Measurements from ENCODE around the gene CCDC188. TPM values are rescaled to one million over a fixed set of nuclear protein-coding genes. Genes with fewer than 3 reads are reported as not detected.
A peak's percentile ranks its signal among the peaks of the same experiment; 100 is the strongest.

Gene CCDC188
- total and polyA plus RNA-seq, 10 of the 15 experiments (the other 5 are each of a cell fraction or from before 2014, with no cell fraction given), result not detected

DNA sequence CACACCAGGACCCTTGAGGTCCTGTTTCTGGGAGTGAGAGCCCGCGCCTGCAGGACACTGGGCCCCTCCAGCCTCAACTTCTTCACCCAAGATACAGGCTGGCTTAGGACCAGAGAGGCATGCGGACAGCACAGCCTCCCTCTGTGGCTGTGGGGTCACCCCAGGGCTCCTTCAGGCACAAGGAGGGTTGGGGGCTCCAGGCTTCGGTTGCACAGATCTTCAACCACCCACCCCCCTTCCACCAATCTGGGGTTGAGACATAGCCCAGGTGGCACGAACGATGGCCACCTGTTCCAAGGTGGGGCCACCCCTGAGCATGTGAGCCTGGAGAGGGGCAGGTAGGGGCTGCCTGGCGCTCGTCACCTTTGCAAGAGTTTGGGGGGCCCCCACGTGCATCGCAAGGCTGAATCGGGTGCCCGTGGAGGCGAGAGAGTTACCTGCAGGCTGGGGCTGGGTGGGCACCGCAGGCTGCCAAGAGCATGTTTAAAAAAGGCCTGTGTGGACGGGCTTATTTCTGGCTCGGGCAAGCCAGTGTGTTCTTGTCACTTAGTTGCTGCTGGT, 18.1 kb downstream of the CCDC188 start:
- TF ChIP-seq POU2F2 (IDR thresholded peaks at IDR 0.05; ENCODE audit: borderline replicate concordance, low read depth, low read length) (no peak), POLR2A (IDR thresholded peaks at IDR 0.05; ENCODE audit: low read depth, low read length) (no peak), BHLHE40 (IDR thresholded peaks at IDR 0.05; ENCODE audit: borderline replicate concordance in 1 of 2, low read depth in 2 of 2, low read length in 1 of 2) (no peak), SRF (IDR thresholded peaks at IDR 0.05; ENCODE audit: low read depth in 2 of 2, low read length in 2 of 2) (no peak)
- Histone ChIP-seq H2AFZ (ENCODE audit: control insufficient read depth, low read depth, low read length) (no peak overlapping the region), H3K9ac (ENCODE audit: control insufficient read depth, insufficient read depth, low read length) (peak overlapping the region; percentile 61), H3K4me1 (ENCODE audit: control insufficient read depth, insufficient read depth, low read length) (peaks cover 12% of the 10 kb centered on the region), H3K4me2 (ENCODE audit: control insufficient read depth, insufficient read depth) (peak overlapping the region; percentile 83), H3K27me3 (replicated peaks in 1 of 2; ENCODE audit: control insufficient read depth in 2 of 2, insufficient read depth in 2 of 2, low read length in 1 of 2) (no peaks in the 10 kb centered on the region), H3K9me3 (replicated peaks; ENCODE audit: control insufficient read depth, insufficient read depth, low read length) (no peaks in the 10 kb centered on the region), H3K79me2 (ENCODE audit: control insufficient read depth, insufficient read depth, low read length) (peaks cover 7% of the 10 kb centered on the region), H4K20me1 (ENCODE audit: control insufficient read depth, insufficient read depth) (no peaks in the 10 kb centered on the region), H3K36me3 (ENCODE audit: control insufficient read depth in 2 of 2, insufficient read depth in 2 of 2, low read length in 1 of 2) (peaks cover 2 to 5% of the 10 kb centered on the region in 2 experiments; a peak in 2 of 4 replicates), H3K4me3 (peak overlapping the region; percentile 74), H3K27ac (ENCODE audit: control insufficient read depth, insufficient read depth) (no peak overlapping the region)
- POLR2A ChIA-PET, result no interaction called here
- WGBS (ENCODE audit: insufficient coverage, insufficient replicate concordance, low lambda C conversion rate, missing lambda C conversion rate), result 82% methylated on average over 13 of the region's 16 CpGs
- no TSS peak for BruUV-seq (replicated peaks)
- intact Hi-C loops (cut with micrococcal nuclease; ENCODE audit: unreplicated experiment) (no loop called here), in situ Hi-C loops (cut with MboI) (no loop called here)
- DNase-seq (ENCODE audit: low read depth, low spot score) (no peak), ATAC-seq (no peak), FAIRE-seq (no peak)
- CTCF ChIA-PET, result no interaction called here
- SMC1A ChIA-PET (ENCODE audit: uncharacterized antibody, unreplicated experiment), result no interaction called here
- RAD21 ChIA-PET (ENCODE audit: unreplicated experiment), result no interaction called here

DNA sequence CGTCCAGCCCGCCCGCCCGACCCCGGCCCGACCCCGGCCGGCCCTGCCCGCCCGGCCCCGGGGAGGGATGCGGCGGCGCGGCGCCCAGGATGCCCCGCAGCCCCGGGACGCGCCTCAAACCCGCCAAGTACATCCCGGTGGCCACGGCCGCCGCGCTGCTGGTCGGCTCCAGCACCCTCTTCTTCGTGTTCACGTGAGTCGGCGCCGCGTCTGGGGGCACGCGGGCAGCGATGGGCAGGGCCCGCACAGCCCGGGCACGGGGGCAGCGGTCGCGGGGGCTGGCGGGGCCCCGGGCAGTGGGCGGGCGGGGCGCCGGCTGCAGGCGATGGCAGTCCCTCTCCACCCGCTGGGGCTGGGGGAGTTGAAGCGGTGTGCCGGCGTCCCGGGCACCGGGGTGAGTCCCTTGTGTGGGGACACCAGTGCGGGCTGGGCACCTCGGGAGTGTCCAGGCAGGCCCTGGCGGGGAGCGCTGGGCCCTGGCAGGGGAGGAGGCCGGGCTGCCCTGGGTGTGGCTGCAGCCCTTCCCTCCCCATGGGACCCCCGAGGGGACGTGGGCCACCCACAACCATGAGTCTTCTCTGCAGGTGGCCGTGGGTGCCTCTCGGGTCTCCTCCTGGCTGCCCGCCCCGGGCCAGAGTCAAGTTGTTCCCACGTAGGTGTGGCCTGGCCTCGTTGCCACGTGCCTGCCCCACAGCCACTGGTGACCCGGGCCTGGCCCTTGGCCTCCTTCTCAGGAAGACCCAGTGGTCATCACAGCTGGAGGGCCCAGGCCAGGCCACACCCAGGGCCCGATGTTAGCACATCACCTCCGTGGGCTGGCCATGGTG, 18.8 kb downstream of the CCDC188 start:
- Histone ChIP-seq H3K36me3 (ENCODE audit: control insufficient read depth in 2 of 2, insufficient read depth in 2 of 2, low read length in 1 of 2) (peaks cover 7 to 9% of the 10 kb centered on the region in 2 experiments; a peak in 3 of 4 replicates), H3K4me2 (ENCODE audit: control insufficient read depth, insufficient read depth) (peak overlapping the region; percentile 83), H2AFZ (ENCODE audit: control insufficient read depth, low read depth, low read length) (peak overlapping the region; percentile 34; the same call in 1 of the 2 replicates), H3K9ac (ENCODE audit: control insufficient read depth, insufficient read depth, low read length) (peak overlapping the region; percentile 61), H4K20me1 (ENCODE audit: control insufficient read depth, insufficient read depth) (no peaks in the 10 kb centered on the region), H3K27me3 (replicated peaks in 1 of 2; ENCODE audit: control insufficient read depth in 2 of 2, insufficient read depth in 2 of 2, low read length in 1 of 2) (no peaks in the 10 kb centered on the region), H3K27ac (ENCODE audit: control insufficient read depth, insufficient read depth) (no peak overlapping the region), H3K79me2 (ENCODE audit: control insufficient read depth, insufficient read depth, low read length) (peaks cover 7% of the 10 kb centered on the region), H3K9me3 (replicated peaks; ENCODE audit: control insufficient read depth, insufficient read depth, low read length) (no peaks in the 10 kb centered on the region), H3K4me3 (peak overlapping the region; percentile 74), H3K4me1 (ENCODE audit: control insufficient read depth, insufficient read depth, low read length) (peaks cover 12% of the 10 kb centered on the region)
- POLR2A ChIA-PET, result no interaction called here
- intact Hi-C loops (cut with micrococcal nuclease; ENCODE audit: unreplicated experiment) (no loop called here), in situ Hi-C loops (cut with MboI) (no loop called here)
- FAIRE-seq (no peak), ATAC-seq (no peak), DNase-seq (ENCODE audit: low read depth, low spot score) (no peak)
- 3% methylated on average over 48 of the region's 72 CpGs for WGBS (ENCODE audit: insufficient coverage, insufficient replicate concordance, low lambda C conversion rate, missing lambda C conversion rate)
- SMC1A ChIA-PET (ENCODE audit: uncharacterized antibody, unreplicated experiment), result no interaction called here
- no TSS peak for BruUV-seq (replicated peaks)
- RAD21 ChIA-PET (ENCODE audit: unreplicated experiment), result no interaction called here
- CTCF ChIA-PET, result no interaction called here
- TF ChIP-seq BHLHE40 (IDR thresholded peaks at IDR 0.05; ENCODE audit: borderline replicate concordance in 1 of 2, low read depth in 2 of 2, low read length in 1 of 2), result peak; percentile 21 to 74; a peak in 3 of 4 replicates
- no peak for TF ChIP-seq IKZF2 (IDR thresholded peaks at IDR 0.05)
- TF ChIP-seq GATAD2B (conservative IDR thresholded peaks at IDR 0.05; ENCODE audit: low read depth), result 0 out of 2 replicates have a peak, but pooled peaks have one; percentile 28
- TF ChIP-seq, protein P1, sequence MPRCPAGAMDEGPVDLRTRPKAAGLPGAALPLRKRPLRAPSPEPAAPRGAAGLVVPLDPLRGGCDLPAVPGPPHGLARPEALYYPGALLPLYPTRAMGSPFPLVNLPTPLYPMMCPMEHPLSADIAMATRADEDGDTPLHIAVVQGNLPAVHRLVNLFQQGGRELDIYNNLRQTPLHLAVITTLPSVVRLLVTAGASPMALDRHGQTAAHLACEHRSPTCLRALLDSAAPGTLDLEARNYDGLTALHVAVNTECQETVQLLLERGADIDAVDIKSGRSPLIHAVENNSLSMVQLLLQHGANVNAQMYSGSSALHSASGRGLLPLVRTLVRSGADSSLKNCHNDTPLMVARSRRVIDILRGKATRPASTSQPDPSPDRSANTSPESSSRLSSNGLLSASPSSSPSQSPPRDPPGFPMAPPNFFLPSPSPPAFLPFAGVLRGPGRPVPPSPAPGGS (IDR thresholded peaks at IDR 0.05; ENCODE audit: borderline replicate concordance, insufficient read depth, low read depth, low read length, poor library complexity, severe bottlenecking), result no peak
- TF ChIP-seq, protein P2, sequence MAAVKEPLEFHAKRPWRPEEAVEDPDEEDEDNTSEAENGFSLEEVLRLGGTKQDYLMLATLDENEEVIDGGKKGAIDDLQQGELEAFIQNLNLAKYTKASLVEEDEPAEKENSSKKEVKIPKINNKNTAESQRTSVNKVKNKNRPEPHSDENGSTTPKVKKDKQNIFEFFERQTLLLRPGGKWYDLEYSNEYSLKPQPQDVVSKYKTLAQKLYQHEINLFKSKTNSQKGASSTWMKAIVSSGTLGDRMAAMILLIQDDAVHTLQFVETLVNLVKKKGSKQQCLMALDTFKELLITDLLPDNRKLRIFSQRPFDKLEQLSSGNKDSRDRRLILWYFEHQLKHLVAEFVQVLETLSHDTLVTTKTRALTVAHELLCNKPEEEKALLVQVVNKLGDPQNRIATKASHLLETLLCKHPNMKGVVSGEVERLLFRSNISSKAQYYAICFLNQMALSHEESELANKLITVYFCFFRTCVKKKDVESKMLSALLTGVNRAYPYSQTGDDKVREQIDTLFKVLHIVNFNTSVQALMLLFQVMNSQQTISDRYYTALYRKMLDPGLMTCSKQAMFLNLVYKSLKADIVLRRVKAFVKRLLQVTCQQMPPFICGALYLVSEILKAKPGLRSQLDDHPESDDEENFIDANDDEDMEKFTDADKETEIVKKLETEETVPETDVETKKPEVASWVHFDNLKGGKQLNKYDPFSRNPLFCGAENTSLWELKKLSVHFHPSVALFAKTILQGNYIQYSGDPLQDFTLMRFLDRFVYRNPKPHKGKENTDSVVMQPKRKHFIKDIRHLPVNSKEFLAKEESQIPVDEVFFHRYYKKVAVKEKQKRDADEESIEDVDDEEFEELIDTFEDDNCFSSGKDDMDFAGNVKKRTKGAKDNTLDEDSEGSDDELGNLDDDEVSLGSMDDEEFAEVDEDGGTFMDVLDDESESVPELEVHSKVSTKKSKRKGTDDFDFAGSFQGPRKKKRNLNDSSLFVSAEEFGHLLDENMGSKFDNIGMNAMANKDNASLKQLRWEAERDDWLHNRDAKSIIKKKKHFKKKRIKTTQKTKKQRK (IDR thresholded peaks at IDR 0.05; ENCODE audit: low read depth, low read length), result no peak
- TF ChIP-seq, protein P3, sequence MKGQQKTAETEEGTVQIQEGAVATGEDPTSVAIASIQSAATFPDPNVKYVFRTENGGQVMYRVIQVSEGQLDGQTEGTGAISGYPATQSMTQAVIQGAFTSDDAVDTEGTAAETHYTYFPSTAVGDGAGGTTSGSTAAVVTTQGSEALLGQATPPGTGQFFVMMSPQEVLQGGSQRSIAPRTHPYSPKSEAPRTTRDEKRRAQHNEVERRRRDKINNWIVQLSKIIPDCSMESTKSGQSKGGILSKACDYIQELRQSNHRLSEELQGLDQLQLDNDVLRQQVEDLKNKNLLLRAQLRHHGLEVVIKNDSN (IDR thresholded peaks at IDR 0.05; ENCODE audit: borderline replicate concordance, extremely low read length, insufficient read depth, low read depth, low read length), result peak; percentile 32

All from GM12878 (cell line).